Fibroblast of peridontal ligament (primary cell): ENCODE measurements around the gene SLC44A1.

Source experiments
- DNase-seq: peaks from one replicate; pipeline ENCODE4 v3.0.0-alpha.2; 2010; ENCODE audit errors: extremely low read depth

The SLC44A1 gene

GRCh38 chr9:105299190-105299854, 54.9 kb downstream of the SLC44A1 start:
- DNase-seq, result peak; percentile 96

- DNase-seq, result no peak
These were observed 58.3 kb downstream of the SLC44A1 start for GRCh38 chr9:105302728-105303127.

- DNase-seq, result no peak
These were observed 61.4 kb downstream of the SLC44A1 start for GRCh38 chr9:105305856-105306255.

- DNase-seq, result no peak
These were observed 62.1 kb downstream of the SLC44A1 start for GRCh38 chr9:105306351-105307140.

- DNase-seq, result no peak
These were observed 63.2 kb downstream of the SLC44A1 start for GRCh38 chr9:105307591-105308130.

GRCh38 chr9:105308461-105309341, 64.2 kb downstream of the SLC44A1 start:
- DNase-seq, result no peak

GRCh38 chr9:105309531-105309931, 65.1 kb downstream of the SLC44A1 start:
- DNase-seq, result no peak

GRCh38 chr9:105311306-105311705, 66.9 kb downstream of the SLC44A1 start:
- DNase-seq, result no peak

- no peak for DNase-seq
These were observed 68.8 kb downstream of the SLC44A1 start for GRCh38 chr9:105313238-105313637.

- DNase-seq, result no peak
These were observed 72.3 kb downstream of the SLC44A1 start for GRCh38 chr9:105316703-105317102.

- no peak for DNase-seq
These were observed 74.3 kb downstream of the SLC44A1 start for GRCh38 chr9:105318729-105319191.

- DNase-seq, result no peak
These were observed 74.9 kb downstream of the SLC44A1 start for GRCh38 chr9:105319202-105319813.

- DNase-seq, result no peak
These were observed 76.1 kb downstream of the SLC44A1 start for GRCh38 chr9:105320568-105320967.

GRCh38 chr9:105328296-105328695, 83.8 kb downstream of the SLC44A1 start:
- DNase-seq, result no peak

GRCh38 chr9:105328872-105329718, 84.6 kb downstream of the SLC44A1 start:
- DNase-seq, result no peak

- peak; percentile 55 for DNase-seq
These were observed 85.2 kb downstream of the SLC44A1 start for GRCh38 chr9:105329719-105330062.

GRCh38 chr9:105330201-105330600, 85.8 kb downstream of the SLC44A1 start:
- DNase-seq, result peak; percentile 23

- no peak for DNase-seq
These were observed 86.3 kb downstream of the SLC44A1 start for GRCh38 chr9:105330755-105331154.

GRCh38 chr9:105331160-105331559, 86.7 kb downstream of the SLC44A1 start:
- no peak for DNase-seq

GRCh38 chr9:105331755-105332154, 87.3 kb downstream of the SLC44A1 start:
- DNase-seq, result no peak

GRCh38 chr9:105332471-105332870, 88.0 kb downstream of the SLC44A1 start:
- peak; percentile 77 for DNase-seq
